ENCODE data around the gene GATAD1. TPM values are rescaled to one million over a fixed set of nuclear protein-coding genes. Genes with fewer than 3 reads are reported as not detected.
"Not testable (repeated sequence)": the region's sequence is repeated elsewhere in the genome, so short reads cannot be mapped to it uniquely, and the experiment has no call there.

The GATAD1 gene
- total and polyA plus RNA-seq, 2 of the 8 experiments (the other 6 are each of a cell fraction or from before 2014, with no cell fraction given), result 17.1 to 34.7 TPM

DNA sequence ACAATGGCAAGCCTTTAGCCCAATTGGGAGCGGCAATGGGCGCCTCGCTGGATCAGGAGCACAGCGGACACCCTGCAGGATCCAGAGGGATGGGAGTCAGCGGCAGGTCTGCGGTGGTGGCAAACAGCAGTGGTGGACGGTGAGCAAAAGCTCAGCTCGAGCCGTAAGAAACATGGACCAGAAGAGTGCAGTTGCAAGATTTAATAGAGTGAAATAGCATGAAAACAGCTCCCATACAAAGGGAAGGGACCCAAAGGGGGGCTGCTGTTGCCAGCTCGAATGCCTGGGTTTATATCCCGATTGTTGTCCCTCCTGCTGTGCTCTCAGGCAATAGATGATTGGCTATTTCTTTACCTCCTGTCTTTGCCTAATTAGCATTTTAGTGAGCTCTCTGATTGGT lies 30.4 kb downstream of the GATAD1 start, which contains the start of gene ERVW-1:
ERVW-1 (minus strand) TSS at position 266 of the 400 bp plus-strand sequence. CDS start 7,565 bp downstream, outside the sequence.
- H3K27ac ChIP-seq (ENCODE audit: low read depth, low read length); H3K9me3 ChIP-seq (ENCODE audit: insufficient read depth in 2 of 2, low read depth in 1 of 2, low read length in 1 of 2); H3K79me2 ChIP-seq (ENCODE audit: control insufficient read depth in 1 of 2, insufficient read depth in 2 of 2, low read length in 2 of 2); H4K20me1 ChIP-seq (replicated peaks in 1 of 2; ENCODE audit: control insufficient read depth in 1 of 2, insufficient read depth in 2 of 2, low read length in 2 of 2); H3K36me3 ChIP-seq (ENCODE audit: control insufficient read depth in 2 of 4, insufficient read depth in 4 of 4, low read length in 3 of 4); H4K91ac ChIP-seq (replicated peaks; ENCODE audit: insufficient read length, low read length); H2BK5ac ChIP-seq (ENCODE audit: low read depth, low read length); H2BK15ac ChIP-seq (ENCODE audit: low read length); H4K5ac ChIP-seq (ENCODE audit: insufficient read length, low read depth, low read length); H3K4ac ChIP-seq (replicated peaks; ENCODE audit: insufficient read length, low read depth, low read length); H3K4me3 ChIP-seq (ENCODE audit: extremely low read depth in 1 of 4, insufficient read depth in 2 of 4, low read depth in 3 of 4, low read length in 4 of 4); H2AK5ac ChIP-seq (ENCODE audit: low read depth, low read length); H2BK120ac ChIP-seq (replicated peaks; ENCODE audit: low read depth, low read length); H3K23me2 ChIP-seq (ENCODE audit: low read depth, low read length); DNase-seq (ENCODE audit: low read depth in 1 of 2, low spot score in 2 of 2); H3K14ac ChIP-seq (ENCODE audit: insufficient read length); H2AFZ ChIP-seq (ENCODE audit: low read length); H3K4me1 ChIP-seq (replicated peaks in 1 of 4; ENCODE audit: control insufficient read depth in 3 of 4, insufficient read depth in 4 of 4, low read length in 3 of 4); H3K9ac ChIP-seq (replicated peaks in 1 of 4; ENCODE audit: extremely low read depth in 1 of 4, low read depth in 3 of 4, low read length in 3 of 4); H3K79me1 ChIP-seq (ENCODE audit: low read depth, low read length); H3K27me3 ChIP-seq (replicated peaks in 1 of 4; ENCODE audit: control insufficient read depth in 3 of 4, extremely low read depth in 1 of 4, insufficient read depth in 3 of 4, low read length in 3 of 4); H4K8ac ChIP-seq (ENCODE audit: extremely low read depth, insufficient read depth, low read length); H3K18ac ChIP-seq (ENCODE audit: extremely low read depth, low read length); H3K4me2 ChIP-seq (ENCODE audit: insufficient read depth in 1 of 2, low read depth in 2 of 2, low read length in 2 of 2); H3K56ac ChIP-seq (replicated peaks; ENCODE audit: insufficient read length, low read depth, low read length); POLR2A ChIA-PET (ENCODE audit: partially characterized antibody); H3K23ac ChIP-seq (ENCODE audit: insufficient read length); FAIRE-seq: not testable (repeated sequence)
- WGBS, 2 experiments (ENCODE audit: extremely low coverage in 1 of 2, insufficient coverage in 1 of 2, insufficient read length in 1 of 2, insufficient replicate concordance in 2 of 2, low coverage in 1 of 2, low lambda C conversion rate in 2 of 2, missing lambda C conversion rate in 1 of 2), result 95% methylated on average over 11 of the region's 11 CpGs; no CpG with 5 or more reads in 1 of the 2 experiments
- Histone ChIP-seq H2BK12ac (ENCODE audit: low read depth, low read length) (0 out of 2 replicates have a peak within 1 kb of the TSS, but pooled peaks have one; percentile 9), H2BK20ac (ENCODE audit: low read length) (0 out of 2 replicates have a peak within 1 kb of the TSS, but pooled peaks have one; percentile 32)
- CTCF ChIA-PET (ENCODE audit: partially characterized antibody), result interaction anchor here (1.0 to 1.4 kb wide), 4 partner anchors 9 to 298 kb away, joined by 3 to 7 read pairs (median 3); partner anchors contain the start of gene LRRD1
